Thymus (tissue), 11 donors: ENCODE measurements around the gene DDIAS. TPM values are rescaled to one million over a fixed set of nuclear protein-coding genes. Genes with fewer than 3 reads are reported as not detected.

Experiments
- DNase-seq, 9 donors: peaks; one replicate each; pipeline ENCODE4 v3.0.0-alpha.2; 2013; ENCODE audit warnings: low spot score in 9 of 9, low read depth in 6 of 9, missing footprints in 1 of 9
- H3K27ac ChIP-seq, 2 donors: one replicate each; pipeline ENCODE4 v1.5.1; 2013; ENCODE audit warnings: control low read depth in 1 of 2, low read depth in 1 of 2, low read length in 1 of 2, mild to moderate bottlenecking in 1 of 2, moderate library complexity in 1 of 2
- H3K27me3 ChIP-seq, 2 donors: one replicate each; pipeline ENCODE4 v1.5.1; 2013; ENCODE audit warnings: low read length in 1 of 2; ENCODE audit not compliant: control insufficient read depth in 2 of 2, insufficient read depth in 1 of 2
- H3K36me3 ChIP-seq, 2 donors: one replicate each; pipeline ENCODE4 v1.5.1; 2013; ENCODE audit warnings: low read length in 1 of 2, mild to moderate bottlenecking in 1 of 2, moderate library complexity in 1 of 2; ENCODE audit not compliant: control insufficient read depth in 2 of 2, insufficient read depth in 2 of 2
- H3K4me1 ChIP-seq, 2 donors: one replicate each; pipeline ENCODE4 v1.5.1; 2013; ENCODE audit warnings: low read length in 2 of 2; ENCODE audit not compliant: control insufficient read depth in 2 of 2, insufficient read depth in 2 of 2
- H3K4me3 ChIP-seq, 2 donors: one replicate each; pipeline ENCODE4 v1.5.1; 2013; ENCODE audit warnings: low read length in 2 of 2, control low read depth in 1 of 2, mild to moderate bottlenecking in 1 of 2
- H3K9me3 ChIP-seq, 2 donors: one replicate each; pipeline ENCODE4 v1.5.1; 2013; ENCODE audit warnings: low read length in 1 of 2, mild to moderate bottlenecking in 1 of 2; ENCODE audit not compliant: control insufficient read depth in 2 of 2, insufficient read depth in 1 of 2
- WGBS: extraction: QIAGEN DNeasy Blood & Tissue Kit; methylation state at CpG from one replicate; pipeline ENCODE4 v1.1.7; 2013; 5-methylcytosine and 5-hydroxymethylcytosine counted together
- polyA plus RNA-seq: library from polyadenylated mRNA; stranded (reverse); fragments of 200-250 nt; gene quantifications from one replicate; pipeline ENCODE4 v1.2.3, GENCODE V29; 2013
- total RNA-seq: library from RNA; stranded (reverse); fragments of 120-200 nt; gene quantifications from one replicate; pipeline ENCODE4 v1.2.4, GENCODE V29; 2013
- donor health status: healthy.

The DDIAS gene
- total and polyA plus RNA-seq, 2 donors: 2.3 to 8.1 TPM

DNA sequence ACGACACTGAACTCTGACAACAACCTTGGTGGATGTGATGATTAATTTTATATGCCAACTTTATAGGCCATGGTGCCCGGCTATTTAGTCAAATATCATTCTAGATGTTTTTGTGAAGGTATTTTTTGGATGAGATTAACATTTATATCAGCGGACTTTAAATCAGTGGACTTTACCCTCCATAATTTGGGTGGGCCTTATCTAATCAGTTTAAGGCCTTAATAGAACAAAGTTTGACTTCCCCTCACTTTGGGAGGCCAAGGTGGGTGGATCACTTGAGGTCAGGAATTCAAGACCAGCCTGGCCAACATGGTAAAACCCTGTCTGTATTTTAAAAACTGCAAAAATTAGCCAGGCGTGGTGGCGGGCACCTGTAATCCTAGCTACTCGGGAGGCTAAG lies 5.4 kb upstream of the DDIAS start:
- no peaks in the 10 kb centered on the region for H3K36me3 ChIP-seq
- no peak for DNase-seq
- WGBS: 98% methylated on average over 6 of the region's 6 CpGs
- no peaks in the 10 kb centered on the region for H3K27me3 ChIP-seq
- H3K4me1 ChIP-seq: peaks cover 10 to 12% of the 10 kb centered on the region in 2 donors
- H3K4me3 ChIP-seq: no peak overlapping the region
- no peaks in the 10 kb centered on the region for H3K9me3 ChIP-seq
- no peak overlapping the region for H3K27ac ChIP-seq

DNA sequence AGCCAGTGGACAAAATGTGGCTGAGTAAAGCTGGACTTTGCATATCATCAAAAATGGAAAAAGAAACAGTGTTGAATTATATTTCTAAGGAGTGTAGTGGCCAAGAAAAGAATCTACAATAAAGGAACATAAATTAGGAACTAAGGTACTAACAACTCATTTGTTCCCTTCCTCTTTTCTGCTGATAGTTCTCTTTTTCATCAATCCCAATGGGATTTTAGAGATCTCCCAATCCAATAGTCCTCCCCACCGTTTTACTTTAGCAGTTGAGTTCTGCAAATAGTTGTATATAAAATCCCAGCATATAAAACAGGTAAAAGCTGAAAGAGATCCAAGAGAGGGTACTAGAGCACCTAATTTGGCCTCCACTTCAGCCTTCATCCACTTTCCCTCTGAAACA lies 3.3 kb upstream of the DDIAS start:
- Histone ChIP-seq H3K27ac (no peak overlapping the region), H3K9me3 (no peaks in the 10 kb centered on the region), H3K27me3 (no peaks in the 10 kb centered on the region), H3K4me3 (no peak overlapping the region), H3K4me1 (peaks cover 15 to 22% of the 10 kb centered on the region in 2 donors), H3K36me3 (no peaks in the 10 kb centered on the region)
- 38% methylated on average over 1 of the region's 1 CpG for WGBS
- DNase-seq: no peak

GRCh38 chr11:82899186-82899820 lies 2.2 kb upstream of the DDIAS start:
- Histone ChIP-seq H3K27me3 (no peaks in the 10 kb centered on the region), H3K36me3 (no peaks in the 10 kb centered on the region), H3K27ac (no peak overlapping the region), H3K9me3 (no peaks in the 10 kb centered on the region), H3K4me1 (peaks cover 15 to 22% of the 10 kb centered on the region in 2 donors), H3K4me3 (peak overlapping the region; percentile 59 to 74)
- WGBS: 40% methylated on average over 3 of the region's 3 CpGs
- peak in 2 of 9 donors; percentile 15 to 60 for DNase-seq

- WGBS: 4% methylated on average over 11 of the region's 11 CpGs
- Histone ChIP-seq H3K27ac (peak overlapping the region; percentile 70 to 96), H3K4me1 (peaks cover 15 to 22% of the 10 kb centered on the region in 2 donors), H3K9me3 (no peaks in the 10 kb centered on the region), H3K4me3 (peak overlapping the region; percentile 59 to 74), H3K36me3 (no peaks in the 10 kb centered on the region), H3K27me3 (no peaks in the 10 kb centered on the region)
- DNase-seq: no peak
Measured at GRCh38 chr11:82899957-82900276, 1.6 kb upstream of the DDIAS start.

- Histone ChIP-seq H3K4me1 (peaks cover 15 to 22% of the 10 kb centered on the region in 2 donors), H3K4me3 (peak within 1 kb of the TSS; percentile 59 to 74), H3K9me3 (no peaks in the 10 kb centered on the region), H3K36me3 (no peaks in the 10 kb centered on the region), H3K27ac (peak within 1 kb of the TSS; percentile 95 to 96), H3K27me3 (no peaks in the 10 kb centered on the region)
- DNase-seq: peak in 8 of 9 donors; percentile 55 to 85 (median 64)
- WGBS: under 1% methylated on average over 40 of the region's 40 CpGs
Measured at GRCh38 chr11:82900277-82901164, 1.0 kb upstream of the DDIAS start, which contains the start of gene PRCP. Gene PRCP (minus strand): TSS chr11:82900430. CDS start chr11:82900402, 28 bp downstream.

DNA sequence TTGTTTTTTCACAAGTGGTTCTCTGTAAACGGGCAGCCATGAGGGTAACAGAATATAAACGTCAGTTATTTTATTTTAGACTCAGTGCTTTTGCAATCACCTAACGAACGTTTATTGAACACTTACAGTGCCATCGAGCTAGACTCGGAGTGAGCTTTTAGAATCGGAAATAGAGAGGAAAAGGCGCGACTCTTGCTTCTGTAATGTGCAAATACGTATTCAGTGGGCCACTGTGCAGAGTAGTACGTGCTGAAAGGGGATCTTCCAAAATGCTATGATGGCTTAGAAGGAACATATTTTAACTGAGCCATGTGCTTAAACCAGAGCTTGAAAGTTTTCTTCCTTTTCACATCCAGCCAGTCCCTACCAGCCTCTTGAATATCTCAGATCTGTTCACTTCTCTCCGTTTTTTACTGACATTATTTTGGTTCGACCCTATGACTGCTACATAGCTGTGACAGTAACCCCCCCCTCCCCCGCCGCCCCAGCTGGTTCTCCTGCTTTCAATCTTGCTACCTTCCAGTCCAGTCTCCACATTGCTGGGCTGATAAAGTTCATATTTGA lies 468 bp downstream of the DDIAS start:
- peaks cover 15 to 22% of the 10 kb centered on the region in 2 donors for H3K4me1 ChIP-seq
- no peaks in the 10 kb centered on the region for H3K27me3 ChIP-seq
- WGBS: 3% methylated on average over 15 of the region's 15 CpGs
- peak overlapping the region; percentile 59 to 74 for H3K4me3 ChIP-seq
- H3K36me3 ChIP-seq: no peaks in the 10 kb centered on the region
- no peaks in the 10 kb centered on the region for H3K9me3 ChIP-seq
- no peak for DNase-seq
- H3K27ac ChIP-seq: peak overlapping the region in 1 of 2 donors; percentile 1

- no peaks in the 10 kb centered on the region for H3K9me3 ChIP-seq
- no peak overlapping the region for H3K27ac ChIP-seq
- DNase-seq: no peak
- H3K36me3 ChIP-seq: no peaks in the 10 kb centered on the region
- H3K4me3 ChIP-seq: no peak overlapping the region
- WGBS: 88% methylated on average over 3 of the region's 3 CpGs
- H3K27me3 ChIP-seq: no peaks in the 10 kb centered on the region
- H3K4me1 ChIP-seq: peaks cover 15 to 22% of the 10 kb centered on the region in 2 donors
Measured at GRCh38 chr11:82902880-82903279, 1.3 kb downstream of the DDIAS start.

DNA sequence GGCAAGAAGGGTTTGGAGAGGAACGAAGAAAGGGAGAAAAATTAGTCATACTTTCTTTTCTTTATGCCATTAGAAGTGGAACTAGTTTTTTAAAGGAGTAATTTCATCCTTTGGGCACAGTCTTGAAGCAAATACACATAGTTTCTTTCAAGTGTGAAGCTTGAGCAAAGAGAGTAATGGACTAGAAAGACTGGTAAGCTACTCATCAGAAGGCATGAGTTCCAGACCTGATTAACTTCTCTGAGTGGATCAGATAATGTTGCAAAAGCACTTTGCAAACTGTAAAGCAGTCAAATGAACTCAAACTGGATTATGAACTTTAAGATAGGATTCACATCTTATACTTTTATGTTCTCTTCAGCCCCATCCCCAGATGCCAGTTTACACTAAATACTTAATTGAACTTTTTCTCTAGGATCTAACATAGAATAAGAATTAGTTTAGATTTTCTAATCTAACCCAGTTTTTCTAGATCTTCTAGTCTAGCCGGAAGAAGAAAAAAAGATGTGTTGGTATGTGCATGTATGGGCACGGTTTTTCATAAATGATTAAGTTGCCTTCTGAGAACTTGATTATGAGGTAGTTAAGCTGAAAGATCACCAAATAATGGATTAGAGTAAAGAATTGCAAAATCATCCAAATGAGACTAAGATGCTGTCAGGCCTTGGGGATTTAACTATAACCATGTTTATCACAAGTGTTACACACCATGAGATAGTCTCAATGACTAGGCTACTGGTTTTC lies 2.5 kb downstream of the DDIAS start:
- peaks cover 14 to 22% of the 10 kb centered on the region in 2 donors for H3K4me1 ChIP-seq
- 91% methylated on average over 3 of the region's 3 CpGs for WGBS

More for the DNA sequence above, 2.5 kb downstream of the DDIAS start:
- H3K36me3 ChIP-seq: no peaks in the 10 kb centered on the region
- H3K4me3 ChIP-seq: no peak overlapping the region
- no peak for DNase-seq
- no peak overlapping the region for H3K27ac ChIP-seq
- H3K27me3 ChIP-seq: no peaks in the 10 kb centered on the region
- no peaks in the 10 kb centered on the region for H3K9me3 ChIP-seq
